GM21576 (cell line): ENCODE measurements around the gene UBALD2.
"Not testable (repeated sequence)": the region's sequence is repeated elsewhere in the genome, so short reads cannot be mapped to it uniquely, and the experiment has no call there.

ENCODE experiments used
- ATAC-seq: cut with Tn5 transposase; IDR thresholded peaks from one replicate; pipeline ENCODE4 v1.9.1; 2021; ENCODE audit warnings: mild to moderate bottlenecking, moderate library complexity; ENCODE audit not compliant: unreplicated experiment

The UBALD2 gene

GRCh38 chr17:76265624-76266243, 586 bp downstream of the UBALD2 start:
- ATAC-seq = no peak

GRCh38 chr17:76266244-76266938, 1.2 kb downstream of the UBALD2 start:
- no peak for ATAC-seq

- no peak for ATAC-seq
Observed at GRCh38 chr17:76267051-76267576, 2.0 kb downstream of the UBALD2 start.

- not testable (repeated sequence) for ATAC-seq
Observed at GRCh38 chr17:76267581-76268001, 2.4 kb downstream of the UBALD2 start.

- no peak for ATAC-seq
Observed at GRCh38 chr17:76268015-76268749, 3.0 kb downstream of the UBALD2 start.

GRCh38 chr17:76268991-76269981, 4.1 kb downstream of the UBALD2 start:
- no peak for ATAC-seq

GRCh38 chr17:76270127-76270592, 5.0 kb downstream of the UBALD2 start:
- ATAC-seq = no peak

GRCh38 chr17:76270770-76271668, 5.9 kb downstream of the UBALD2 start:
- peak; percentile 0 for ATAC-seq

GRCh38 chr17:76271669-76272540, 6.8 kb downstream of the UBALD2 start:
- peak; percentile 40 for ATAC-seq

GRCh38 chr17:76272541-76273444, 7.6 kb downstream of the UBALD2 start:
- ATAC-seq = peak; percentile 3

GRCh38 chr17:76273445-76274111, 8.4 kb downstream of the UBALD2 start:
- no peak for ATAC-seq

GRCh38 chr17:76274112-76274956, 9.2 kb downstream of the UBALD2 start:
- no peak for ATAC-seq

GRCh38 chr17:76275382-76276068, 10.4 kb downstream of the UBALD2 start:
- no peak for ATAC-seq

GRCh38 chr17:76276069-76276431, 10.9 kb downstream of the UBALD2 start:
- no peak for ATAC-seq
